NCI-H128 (cell line): Measurements from ENCODE around the gene NBEA.

Experiments
- DNase-seq: peaks from one replicate; lab custom pipeline; 2025; ENCODE audit not compliant: unreplicated experiment; lab: John Stamatoyannopoulos, UW

NBEA gene

GRCh38 chr13:35554972-35555623, 613.0 kb downstream of the NBEA start:
- DNase-seq = no peak

GRCh38 chr13:35557475-35557874, 615.4 kb downstream of the NBEA start:
- no peak for DNase-seq

- DNase-seq = no peak
Observed at GRCh38 chr13:35561540-35561939, 619.5 kb downstream of the NBEA start.

- no peak for DNase-seq
Observed at GRCh38 chr13:35565273-35565672, 623.2 kb downstream of the NBEA start.

GRCh38 chr13:35566340-35566739, 624.3 kb downstream of the NBEA start:
- DNase-seq = no peak

- no peak for DNase-seq
Observed at GRCh38 chr13:35567406-35567980, 625.4 kb downstream of the NBEA start.

- DNase-seq = no peak
Observed at GRCh38 chr13:35573639-35574038, 631.6 kb downstream of the NBEA start.

- no peak for DNase-seq
Observed at GRCh38 chr13:35592457-35592856, 650.4 kb downstream of the NBEA start.

- no peak for DNase-seq
Observed at GRCh38 chr13:35593651-35594050, 651.6 kb downstream of the NBEA start.

- DNase-seq = no peak
Observed at GRCh38 chr13:35594096-35594495, 652.0 kb downstream of the NBEA start.

GRCh38 chr13:35595181-35595580, 653.1 kb downstream of the NBEA start:
- no peak for DNase-seq

- no peak for DNase-seq
Observed at GRCh38 chr13:35596321-35597030, 654.4 kb downstream of the NBEA start.

GRCh38 chr13:35597451-35597850, 655.4 kb downstream of the NBEA start:
- no peak for DNase-seq

- DNase-seq = no peak
Observed at GRCh38 chr13:35598233-35598632, 656.2 kb downstream of the NBEA start.

- DNase-seq = no peak
Observed at GRCh38 chr13:35598790-35599369, 656.8 kb downstream of the NBEA start.

GRCh38 chr13:35599384-35599783, 657.3 kb downstream of the NBEA start:
- DNase-seq = no peak

- DNase-seq = no peak
Observed at GRCh38 chr13:35600137-35600536, 658.1 kb downstream of the NBEA start.

- no peak for DNase-seq
Observed at GRCh38 chr13:35603593-35604285, 661.7 kb downstream of the NBEA start.

- DNase-seq = no peak
Observed at GRCh38 chr13:35614666-35615065, 672.6 kb downstream of the NBEA start.

- DNase-seq = no peak
Observed at GRCh38 chr13:35617420-35617819, 675.4 kb downstream of the NBEA start.

- no peak for DNase-seq
Observed at GRCh38 chr13:35618565-35619083, 676.6 kb downstream of the NBEA start.
